ENCODE data around the gene NRROS.

The NRROS gene

GRCh38 chr3:196651819-196652218 is 12.3 kb downstream of the NRROS start:
- no peak for DNase-seq

GRCh38 chr3:196652961-196653795 is 13.7 kb downstream of the NRROS start:
- no peak for DNase-seq

GRCh38 chr3:196654006-196654734 is 14.7 kb downstream of the NRROS start:
- no peak for DNase-seq

- no peak for DNase-seq
These were observed 15.2 kb downstream of the NRROS start for GRCh38 chr3:196654735-196655090.

- DNase-seq = peak; percentile 6
These were observed 16.0 kb downstream of the NRROS start for GRCh38 chr3:196655496-196655895.

- no peak for DNase-seq
These were observed 16.7 kb downstream of the NRROS start for GRCh38 chr3:196656213-196656612.

GRCh38 chr3:196659901-196660351 is 20.4 kb downstream of the NRROS start:
- DNase-seq = peak; percentile 60

- no peak for DNase-seq
These were observed 21.1 kb downstream of the NRROS start for GRCh38 chr3:196660381-196661166.

- no peak for DNase-seq
These were observed 21.9 kb downstream of the NRROS start for GRCh38 chr3:196661400-196661799.

- DNase-seq = no peak
These were observed 22.5 kb downstream of the NRROS start for GRCh38 chr3:196662033-196662432.

GRCh38 chr3:196662711-196663571 is 23.4 kb downstream of the NRROS start:
- DNase-seq = no peak

- no peak for DNase-seq
These were observed 26.7 kb downstream of the NRROS start for GRCh38 chr3:196666001-196666867.

- DNase-seq = no peak
These were observed 27.7 kb downstream of the NRROS start for GRCh38 chr3:196667056-196667825.

GRCh38 chr3:196670339-196670738 is 30.8 kb downstream of the NRROS start:
- no peak for DNase-seq

- no peak for DNase-seq
These were observed 34.1 kb downstream of the NRROS start for GRCh38 chr3:196673632-196674031.

- no peak for DNase-seq
These were observed 37.9 kb downstream of the NRROS start for GRCh38 chr3:196677353-196677752.

GRCh38 chr3:196677931-196678330 is 38.4 kb downstream of the NRROS start:
- DNase-seq = no peak

- peak; percentile 83 for DNase-seq
These were observed 45.3 kb downstream of the NRROS start for GRCh38 chr3:196684548-196685407.

GRCh38 chr3:196686436-196686835 is 46.9 kb downstream of the NRROS start:
- no peak for DNase-seq

- no peak for DNase-seq
These were observed 48.9 kb downstream of the NRROS start for GRCh38 chr3:196688349-196688748.

Data from activated effector memory CD4-positive, alpha-beta T cell treated with anti-CD3 and anti-CD28 coated beads, Interleukin-2, amount 50 U/mL, for 16 hours (primary cell).